Vein endothelial cell (primary cell): ENCODE data around the gene KRR1. TPM values are rescaled to one million over a fixed set of nuclear protein-coding genes. Genes with fewer than 3 reads are reported as not detected.

Source experiments
- total RNA-seq: library from RNA; depleted of rRNA; stranded (reverse); fragments of >200 nt; gene quantifications from 2 replicates; pipeline ENCODE4 v1.2.3, GENCODE V29; 2012

KRR1 gene
- total RNA-seq: 28.1 and 58.1 TPM in 2 replicates

DNA sequence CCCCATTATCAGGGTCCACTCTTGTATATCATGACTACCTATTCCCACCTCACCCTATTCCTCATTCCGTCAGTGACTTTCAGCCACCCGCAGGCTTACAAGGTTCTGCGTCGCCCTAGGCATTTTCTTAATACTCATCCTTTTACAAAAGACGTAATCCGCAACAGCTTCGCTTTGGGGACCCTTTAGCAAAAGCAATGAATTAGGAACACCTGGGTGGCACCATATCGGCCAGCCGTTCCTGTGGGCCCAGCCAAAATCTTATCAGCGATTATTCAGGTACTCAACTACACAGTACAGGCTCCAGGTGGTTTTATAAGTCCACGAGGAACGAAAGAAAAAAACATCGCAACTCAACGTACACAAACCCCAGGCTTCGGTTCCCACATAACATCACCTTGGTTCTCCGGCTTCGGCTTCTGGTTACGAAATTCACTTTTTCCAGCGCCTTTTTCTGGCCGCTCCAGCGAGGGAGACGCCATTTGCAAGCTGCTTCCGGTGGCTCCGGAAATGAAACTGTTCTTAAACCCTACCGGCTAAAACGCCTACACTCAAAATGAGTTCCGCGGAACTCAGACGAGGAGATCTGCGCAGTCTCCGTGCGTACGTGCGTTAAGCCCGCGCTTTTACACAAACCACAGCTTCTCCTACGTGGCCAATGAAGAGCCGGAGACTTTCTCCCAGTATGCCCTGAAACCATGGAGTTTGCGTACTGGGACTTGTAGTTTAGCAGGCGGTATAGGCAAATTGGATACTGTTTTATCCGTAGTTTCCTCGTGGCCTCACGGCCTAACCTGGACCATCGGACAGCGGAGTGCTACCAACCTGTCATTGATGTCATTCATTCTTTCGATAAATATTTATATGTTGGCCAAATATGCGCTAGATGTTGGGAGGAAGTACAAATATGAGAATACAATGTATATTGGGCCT is at the start of gene KRR1:
Gene KRR1, minus strand, starts transcription at position 494 of the 933 bp plus-strand sequence. Its CDS starts 12 bp downstream, at position 482.

DNA sequence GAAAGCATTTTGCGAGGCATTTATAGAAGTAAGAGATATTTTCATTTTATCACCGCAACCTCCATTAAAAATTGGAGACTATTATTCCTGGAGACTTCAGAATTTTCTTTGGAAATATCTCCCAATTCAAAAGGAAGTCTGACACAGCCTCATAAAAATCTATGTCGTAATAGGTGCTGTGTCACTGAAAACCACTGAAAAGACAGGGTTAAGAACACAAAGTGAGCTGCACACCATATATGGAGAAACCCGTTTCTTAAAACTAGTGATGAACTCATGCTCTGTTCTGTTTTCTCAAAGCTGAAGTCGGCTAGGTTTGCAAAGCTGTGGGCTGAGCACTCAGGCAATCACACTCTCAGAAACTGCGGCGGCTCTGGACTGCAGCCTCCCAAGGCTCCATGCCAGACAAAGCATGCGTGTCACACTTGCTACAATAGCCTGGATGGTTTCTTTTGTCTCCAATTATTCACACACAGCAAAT is 30.9 kb downstream of the KRR1 start, which contains the start of gene GLIPR1:
Gene GLIPR1, plus strand, starts transcription at position 287 of the 481 bp plus-strand sequence. Its CDS starts 126 bp downstream, at position 413.

Other genes starting within 250 kb of the KRR1 start
- under 0.01 and 0.57 TPM in 2 replicates for gene CAPS2, start 181.3 kb downstream of the KRR1 start, total RNA-seq
- not detected in 2 replicates for gene GLIPR1L1, start 176.9 kb downstream of the KRR1 start, total RNA-seq
- gene GLIPR1L2, start 120.5 kb downstream of the KRR1 start, total RNA-seq: 0.33 TPM in 1 of 2 replicates, not detected in the other
- 17.6 and 24.8 TPM in 2 replicates for gene GLIPR1, start 30.9 kb downstream of the KRR1 start, total RNA-seq